ENCODE data around the gene PRPF18. TPM values are rescaled to one million over a fixed set of nuclear protein-coding genes. Genes with fewer than 3 reads are reported as not detected.

PRPF18 gene
- total RNA-seq, 2 experiments from 2014 or later, result 24.8 to 29.2 TPM

- Mint-ChIP-seq H3K36me3 (ENCODE audit: low read depth) (peaks cover 27% of the 10 kb centered on the region), H3K4me1 (no peaks in the 10 kb centered on the region), H3K27ac (no peak overlapping the region), H3K27me3 (no peaks in the 10 kb centered on the region), H3K9me3 (no peaks in the 10 kb centered on the region), H3K4me3 (no peak overlapping the region)
- ChIA-PET CTCF (no interaction called here), POLR2A (no interaction called here)
- DNase-seq, result no peak
These were observed 47.4 kb downstream of the PRPF18 start for GRCh38 chr10:13634207-13634606.

- Mint-ChIP-seq H3K36me3 (ENCODE audit: low read depth) (peaks cover 40% of the 10 kb centered on the region), H3K4me3 (no peak overlapping the region), H3K4me1 (no peaks in the 10 kb centered on the region), H3K27ac (no peak overlapping the region), H3K9me3 (peaks cover 13% of the 10 kb centered on the region), H3K27me3 (no peaks in the 10 kb centered on the region)
- CTCF ChIA-PET, result no interaction called here
- POLR2A ChIA-PET, result no interaction called here
- DNase-seq, result no peak
These were observed 50.0 kb downstream of the PRPF18 start for GRCh38 chr10:13636776-13637175.

- no peak overlapping the region for H3K27ac Mint-ChIP-seq
- peaks cover 46% of the 10 kb centered on the region for H3K36me3 Mint-ChIP-seq (ENCODE audit: low read depth)
- ChIA-PET CTCF (no interaction called here), POLR2A (no interaction called here)
- no peak overlapping the region for H3K4me3 Mint-ChIP-seq
- H3K9me3 Mint-ChIP-seq, result peaks cover 19% of the 10 kb centered on the region
- no peak for DNase-seq
- no peaks in the 10 kb centered on the region for H3K4me1 Mint-ChIP-seq
- no peaks in the 10 kb centered on the region for H3K27me3 Mint-ChIP-seq
These were observed 50.6 kb downstream of the PRPF18 start for GRCh38 chr10:13637303-13637856.

GRCh38 chr10:13637894-13638293, 51.1 kb downstream of the PRPF18 start:
- no peaks in the 10 kb centered on the region for H3K27me3 Mint-ChIP-seq
- no peak overlapping the region for H3K4me3 Mint-ChIP-seq
- DNase-seq, result no peak
- peaks cover 24% of the 10 kb centered on the region for H3K9me3 Mint-ChIP-seq
- H3K4me1 Mint-ChIP-seq, result no peaks in the 10 kb centered on the region
- H3K27ac Mint-ChIP-seq, result no peak overlapping the region
- H3K36me3 Mint-ChIP-seq (ENCODE audit: low read depth), result peaks cover 51% of the 10 kb centered on the region
- POLR2A ChIA-PET, result no interaction called here
- CTCF ChIA-PET, result no interaction called here

GRCh38 chr10:13642293-13642692, 55.5 kb downstream of the PRPF18 start:
- H3K9me3 Mint-ChIP-seq, result peaks cover 26% of the 10 kb centered on the region
- ChIA-PET POLR2A (no interaction called here), CTCF (interaction anchor here (1.0 kb wide), 1 partner anchor 56 kb away, joined by 3 read pairs; the partner anchor contains the start of gene PRPF18)
- no peak overlapping the region for H3K4me3 Mint-ChIP-seq
- H3K4me1 Mint-ChIP-seq, result no peaks in the 10 kb centered on the region
- no peak for DNase-seq
- H3K27me3 Mint-ChIP-seq, result no peaks in the 10 kb centered on the region
- no peak overlapping the region for H3K27ac Mint-ChIP-seq
- peaks cover 59% of the 10 kb centered on the region for H3K36me3 Mint-ChIP-seq (ENCODE audit: low read depth)

GRCh38 chr10:13643016-13643415, 56.3 kb downstream of the PRPF18 start:
- no peak for DNase-seq
- no peaks in the 10 kb centered on the region for H3K4me1 Mint-ChIP-seq
- CTCF ChIA-PET, result interaction anchor here (1.0 kb wide), 1 partner anchor 56 kb away, joined by 3 read pairs; the partner anchor contains the start of gene PRPF18
- H3K9me3 Mint-ChIP-seq, result peaks cover 26% of the 10 kb centered on the region
- no peak overlapping the region for H3K27ac Mint-ChIP-seq
- no peaks in the 10 kb centered on the region for H3K27me3 Mint-ChIP-seq
- peaks cover 56% of the 10 kb centered on the region for H3K36me3 Mint-ChIP-seq (ENCODE audit: low read depth)
- POLR2A ChIA-PET, result no interaction called here
- no peak overlapping the region for H3K4me3 Mint-ChIP-seq

GRCh38 chr10:13644866-13645265, 58.1 kb downstream of the PRPF18 start:
- Mint-ChIP-seq H3K36me3 (ENCODE audit: low read depth) (peaks cover 47% of the 10 kb centered on the region), H3K27me3 (no peaks in the 10 kb centered on the region), H3K27ac (no peak overlapping the region), H3K4me1 (peaks cover 10% of the 10 kb centered on the region), H3K9me3 (peaks cover 26% of the 10 kb centered on the region), H3K4me3 (no peak overlapping the region)
- ChIA-PET CTCF (no interaction called here), POLR2A (no interaction called here)
- no peak for DNase-seq

GRCh38 chr10:13648425-13648824, 61.7 kb downstream of the PRPF18 start:
- ChIA-PET POLR2A (no interaction called here), CTCF (interaction anchor here (1.0 to 3.0 kb wide), 4 partner anchors 9 to 31 kb away, joined by 3 to 8 read pairs (median 3); no protein-coding TSS in a partner anchor)
- DNase-seq, result no peak
- Mint-ChIP-seq H3K4me3 (no peak overlapping the region), H3K27me3 (no peaks in the 10 kb centered on the region), H3K4me1 (peaks cover 10% of the 10 kb centered on the region), H3K27ac (no peak overlapping the region), H3K36me3 (ENCODE audit: low read depth) (peaks cover 16% of the 10 kb centered on the region), H3K9me3 (no peaks in the 10 kb centered on the region)

- POLR2A ChIA-PET, result no interaction called here
- H3K27me3 Mint-ChIP-seq, result no peaks in the 10 kb centered on the region
These were observed 63.2 kb downstream of the PRPF18 start for GRCh38 chr10:13649844-13650520.

GRCh38 chr10:13650961-13651360, 64.2 kb downstream of the PRPF18 start:
- no peak for DNase-seq
- Mint-ChIP-seq H3K27me3 (no peaks in the 10 kb centered on the region), H3K4me1 (peaks cover 15% of the 10 kb centered on the region), H3K4me3 (no peak overlapping the region), H3K36me3 (ENCODE audit: low read depth) (peaks cover 9% of the 10 kb centered on the region), H3K27ac (no peak overlapping the region), H3K9me3 (no peaks in the 10 kb centered on the region)
- POLR2A ChIA-PET, result no interaction called here
- CTCF ChIA-PET, result interaction anchor here (0.9 to 1.4 kb wide), 2 partner anchors 10 to 21 kb away, joined by 3 to 4 read pairs; no protein-coding TSS in a partner anchor

More at GRCh38 chr10:13649844-13650520, 63.2 kb downstream of the PRPF18 start:
- no peaks in the 10 kb centered on the region for H3K9me3 Mint-ChIP-seq
- no peak overlapping the region for H3K4me3 Mint-ChIP-seq
- peaks cover 16% of the 10 kb centered on the region for H3K36me3 Mint-ChIP-seq (ENCODE audit: low read depth)
- CTCF ChIA-PET, result interaction anchor here (3.0 kb wide), 1 partner anchor 11 kb away, joined by 8 read pairs; no protein-coding TSS in a partner anchor
- no peak overlapping the region for H3K27ac Mint-ChIP-seq
- no peak for DNase-seq
- H3K4me1 Mint-ChIP-seq, result peaks cover 15% of the 10 kb centered on the region

GRCh38 chr10:13651969-13652720, 65.4 kb downstream of the PRPF18 start:
- H3K27me3 Mint-ChIP-seq, result no peaks in the 10 kb centered on the region
- H3K4me1 Mint-ChIP-seq, result peaks cover 15% of the 10 kb centered on the region
- ChIA-PET CTCF (interaction anchor here (0.6 to 1.4 kb wide), 3 partner anchors 11 to 19 kb away, joined by 3 to 4 read pairs (median 3); no protein-coding TSS in a partner anchor), POLR2A (interaction anchor here (0.5 kb wide), 1 partner anchor 515 kb away, joined by 6 read pairs; no protein-coding TSS in a partner anchor)
- H3K36me3 Mint-ChIP-seq (ENCODE audit: low read depth), result peaks cover 4% of the 10 kb centered on the region
- H3K9me3 Mint-ChIP-seq, result no peaks in the 10 kb centered on the region
- H3K4me3 Mint-ChIP-seq, result no peak overlapping the region
- no peak for DNase-seq
- H3K27ac Mint-ChIP-seq, result no peak overlapping the region

GRCh38 chr10:13652860-13653259, 66.1 kb downstream of the PRPF18 start:
- Mint-ChIP-seq H3K9me3 (no peaks in the 10 kb centered on the region), H3K4me3 (no peak overlapping the region), H3K36me3 (ENCODE audit: low read depth) (peaks cover 4% of the 10 kb centered on the region), H3K4me1 (peaks cover 15% of the 10 kb centered on the region), H3K27ac (no peak overlapping the region), H3K27me3 (no peaks in the 10 kb centered on the region)
- POLR2A ChIA-PET, result no interaction called here
- CTCF ChIA-PET, result no interaction called here
- DNase-seq, result no peak

Data from activated CD4-positive, alpha-beta T cell treated with anti-CD3 and anti-CD28 coated beads, Interleukin-2, amount 10 ng/mL, durations not matched to agents 7 days and 5 days (primary cell).